Gastroesophageal sphincter (tissue), 3 donors: ENCODE results near the gene ISL1.

Experiments used
- POLR2A ChIP-seq, 2 donors: fragments of 450-650 bp; IDR thresholded peaks; one replicate each; pipeline ENCODE4 v1.6.1; 2017; ENCODE audit warnings: antibody characterized with exemption in 2 of 2, mild to moderate bottlenecking in 2 of 2, moderate library complexity in 1 of 2
- POLR2AphosphoS5 ChIP-seq: sonication (generic); formaldehyde crosslinking; IDR thresholded peaks from one replicate; pipeline ENCODE4 v1.6.1; 2017; ENCODE audit warnings: antibody characterized with exemption
- TF ChIP-seq, protein P1 (sequence below), 4 experiments: fragments of 200-600 bp in 2 of 4; fragments of 450-650 bp in 2 of 4; sonication (generic) in 1 of 4; IDR thresholded peaks; one replicate each; pipeline ENCODE4 v1.5.1; 2017 to 2019; ENCODE audit warnings: antibody characterized with exemption in 4 of 4, mild to moderate bottlenecking in 2 of 4, moderate library complexity in 2 of 4

DNA sequence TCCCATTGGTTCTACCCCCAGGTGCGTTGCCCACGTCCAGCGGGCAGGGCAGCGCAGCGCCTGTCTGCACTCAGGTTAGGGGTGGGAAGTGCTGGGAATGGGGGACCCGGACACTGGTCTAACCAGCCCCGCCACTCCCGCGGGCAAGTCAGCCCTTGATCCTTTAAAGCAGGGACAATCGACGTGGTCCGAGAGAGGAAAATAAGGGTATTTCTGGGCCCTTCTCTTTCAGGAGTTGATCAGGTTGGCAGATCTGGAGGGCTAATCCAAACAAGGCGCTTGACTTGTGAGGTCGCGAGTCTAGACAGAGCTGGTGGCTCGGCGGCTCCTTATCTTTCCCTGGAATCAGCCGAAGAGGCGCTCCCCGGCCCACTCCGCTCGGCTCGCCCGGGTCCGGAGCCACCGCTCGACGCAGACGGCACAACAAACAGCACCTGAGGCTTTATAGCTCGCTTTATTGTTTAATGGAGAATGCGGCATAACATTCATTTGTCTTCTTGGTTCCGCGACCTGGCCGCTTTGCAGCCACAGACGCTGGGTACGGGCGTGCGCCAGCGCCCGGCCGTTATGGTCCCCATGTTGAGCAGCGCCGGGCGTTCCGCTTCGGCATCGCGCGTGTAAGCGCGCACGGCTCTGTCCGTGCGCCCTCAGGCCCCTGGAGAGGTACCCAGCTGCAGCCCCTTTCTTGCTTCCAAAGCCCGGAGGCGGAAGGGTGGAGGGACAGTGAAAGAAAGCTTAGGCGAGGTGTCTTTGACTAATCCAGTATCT, 15.8 kb downstream of the ISL1 start:
- TF ChIP-seq POLR2A (IDR thresholded peaks at IDR 0.05) = no peak
- TF ChIP-seq, protein P1, sequence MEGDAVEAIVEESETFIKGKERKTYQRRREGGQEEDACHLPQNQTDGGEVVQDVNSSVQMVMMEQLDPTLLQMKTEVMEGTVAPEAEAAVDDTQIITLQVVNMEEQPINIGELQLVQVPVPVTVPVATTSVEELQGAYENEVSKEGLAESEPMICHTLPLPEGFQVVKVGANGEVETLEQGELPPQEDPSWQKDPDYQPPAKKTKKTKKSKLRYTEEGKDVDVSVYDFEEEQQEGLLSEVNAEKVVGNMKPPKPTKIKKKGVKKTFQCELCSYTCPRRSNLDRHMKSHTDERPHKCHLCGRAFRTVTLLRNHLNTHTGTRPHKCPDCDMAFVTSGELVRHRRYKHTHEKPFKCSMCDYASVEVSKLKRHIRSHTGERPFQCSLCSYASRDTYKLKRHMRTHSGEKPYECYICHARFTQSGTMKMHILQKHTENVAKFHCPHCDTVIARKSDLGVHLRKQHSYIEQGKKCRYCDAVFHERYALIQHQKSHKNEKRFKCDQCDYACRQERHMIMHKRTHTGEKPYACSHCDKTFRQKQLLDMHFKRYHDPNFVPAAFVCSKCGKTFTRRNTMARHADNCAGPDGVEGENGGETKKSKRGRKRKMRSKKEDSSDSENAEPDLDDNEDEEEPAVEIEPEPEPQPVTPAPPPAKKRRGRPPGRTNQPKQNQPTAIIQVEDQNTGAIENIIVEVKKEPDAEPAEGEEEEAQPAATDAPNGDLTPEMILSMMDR (IDR thresholded peaks at IDR 0.05) = no peak
- no peak for TF ChIP-seq POLR2AphosphoS5
